Germinal center (tissue), 1 donor: ENCODE measurements around the gene RRAD.

ENCODE experiments used
- DNase-seq: peaks from one replicate; pipeline ENCODE4 v3.0.0; 2012; ENCODE audit warnings: mixed read lengths, low spot score

The RRAD gene

GRCh38 chr16:66881014-66881417, 44.3 kb downstream of the RRAD start:
- DNase-seq = no peak

DNA sequence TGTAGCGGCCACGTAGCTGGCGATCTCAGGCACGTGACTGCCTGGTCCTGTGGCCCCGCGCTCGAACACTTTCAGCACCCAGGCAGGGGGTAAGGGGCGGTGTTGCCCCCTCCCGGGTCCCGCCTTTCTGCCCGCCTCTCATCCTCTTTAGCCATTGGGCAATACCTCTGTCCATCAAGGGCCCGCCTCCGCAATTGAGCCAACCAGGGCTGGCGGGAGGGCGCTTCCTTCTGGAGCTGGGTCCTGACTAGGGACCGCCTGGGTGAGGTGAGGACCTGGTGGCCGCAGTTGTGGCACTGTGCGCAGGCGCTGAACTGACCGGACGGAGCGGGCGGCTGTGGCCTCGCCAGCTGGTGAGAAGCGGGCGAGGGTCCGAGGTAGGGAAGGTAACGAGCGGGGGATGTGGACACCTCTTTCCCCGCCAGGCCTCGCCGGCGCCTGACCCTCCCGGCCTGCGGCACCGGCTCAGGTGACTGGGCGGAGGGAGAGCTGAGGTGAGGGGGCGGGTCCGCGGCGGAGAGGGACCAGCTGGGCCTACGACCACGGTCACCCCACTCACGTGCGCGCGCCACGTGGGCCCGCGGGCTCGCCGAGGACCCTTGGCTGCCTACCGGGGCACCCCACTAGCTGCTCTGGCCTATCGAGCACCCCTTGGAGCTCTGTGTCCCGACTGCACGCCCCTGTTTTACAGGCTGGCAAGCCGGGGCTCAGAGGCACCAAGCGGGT, 44.9 kb downstream of the RRAD start, which contains the start of gene PDP2:
Gene PDP2, plus strand, starts transcription at position 228 of the 726 bp plus-strand sequence. CDS start 3,770 bp downstream, outside the sequence.
- peak; percentile 94 for DNase-seq

GRCh38 chr16:66878067-66878466, 47.3 kb downstream of the RRAD start:
- DNase-seq = no peak

DNA sequence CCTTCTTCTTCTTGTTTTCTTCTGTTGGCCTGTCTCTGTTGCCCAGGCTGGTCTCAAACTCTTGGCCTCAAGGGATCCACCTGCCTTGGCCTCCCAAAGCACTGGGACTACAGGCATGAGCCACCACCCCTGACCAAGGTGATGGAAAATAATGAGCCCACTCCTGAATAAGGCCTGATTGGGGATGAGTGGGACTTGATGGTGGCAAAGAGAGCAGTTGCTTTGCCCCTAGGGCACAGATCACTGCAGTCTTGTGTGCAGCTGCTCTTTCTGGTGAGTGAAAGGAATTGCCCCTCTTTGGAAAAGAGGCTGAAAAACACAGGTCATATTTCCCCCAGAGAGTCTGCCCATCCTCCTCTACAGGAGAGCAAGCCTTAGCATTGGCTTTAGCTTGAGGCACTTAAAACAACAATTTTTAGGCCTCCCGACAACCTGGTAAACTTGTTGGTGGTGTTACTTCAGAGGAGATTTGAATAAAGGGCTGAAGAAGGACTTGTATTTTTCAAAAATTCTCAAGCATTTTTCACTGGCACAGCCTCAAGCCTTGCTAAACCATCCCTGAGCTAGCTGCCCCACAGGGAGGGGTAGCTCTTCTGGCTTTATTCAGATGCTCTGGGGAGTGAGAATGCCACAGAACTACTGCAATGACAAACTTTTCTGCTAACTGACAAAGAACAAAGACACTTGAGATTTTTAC, 51.1 kb downstream of the RRAD start:
- no peak for DNase-seq

GRCh38 chr16:66873685-66874055, 51.7 kb downstream of the RRAD start:
- DNase-seq = no peak

DNA sequence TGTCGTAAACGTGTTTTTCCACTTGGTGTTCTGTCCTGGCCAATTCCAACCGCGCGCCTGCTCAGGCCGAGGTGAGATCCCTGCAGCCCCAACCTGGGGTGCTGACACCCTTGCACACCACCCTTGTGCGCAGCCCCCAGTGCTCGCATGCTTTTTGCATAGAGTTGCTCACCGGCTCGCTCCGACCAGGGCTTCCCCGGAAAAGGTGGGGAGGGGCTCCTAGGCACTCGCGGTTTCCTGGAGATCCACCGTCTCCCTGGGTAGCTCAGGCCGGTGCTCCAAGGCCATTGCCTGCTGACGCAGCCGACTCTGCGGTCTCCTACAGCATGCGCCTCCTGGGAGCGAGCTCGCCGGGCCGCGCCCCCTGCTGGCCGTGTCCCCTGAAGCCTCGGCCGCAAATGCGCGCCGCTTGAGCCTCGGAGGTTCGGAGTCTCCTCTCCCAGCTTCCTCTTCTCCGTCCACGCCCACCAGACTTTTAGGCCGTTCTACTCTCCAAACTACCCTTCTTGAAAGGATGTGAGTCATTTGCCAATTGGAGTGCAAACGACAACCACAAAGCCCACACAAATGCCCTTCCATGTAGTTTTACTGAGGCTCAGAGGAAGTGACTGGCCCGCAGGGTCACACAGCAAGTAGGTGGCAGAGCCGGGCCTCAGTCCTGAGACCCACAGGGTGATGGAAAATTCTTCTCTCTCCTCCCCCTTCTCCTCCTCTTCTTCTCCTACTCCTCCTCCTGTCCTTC, 52.2 kb downstream of the RRAD start:
- DNase-seq = peak; percentile 80

DNA sequence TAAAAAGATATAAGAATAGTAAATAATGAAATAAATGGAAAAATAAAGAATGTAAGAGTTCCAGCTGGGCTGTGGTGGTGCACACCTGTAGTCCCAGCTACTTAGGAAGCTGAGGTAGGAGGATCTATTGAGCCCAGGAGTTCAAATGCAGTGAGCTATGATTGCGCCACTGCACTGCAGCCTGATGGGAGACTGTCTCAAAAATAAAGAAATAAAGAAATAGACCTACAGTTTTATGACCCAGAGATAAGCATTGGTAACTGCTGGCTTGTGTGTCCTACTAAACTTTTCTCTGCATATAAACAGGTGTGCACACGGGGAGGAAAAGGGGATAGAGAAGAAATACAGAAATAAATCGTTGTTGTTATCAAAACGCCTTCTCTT, 52.8 kb downstream of the RRAD start:
- DNase-seq = no peak

DNA sequence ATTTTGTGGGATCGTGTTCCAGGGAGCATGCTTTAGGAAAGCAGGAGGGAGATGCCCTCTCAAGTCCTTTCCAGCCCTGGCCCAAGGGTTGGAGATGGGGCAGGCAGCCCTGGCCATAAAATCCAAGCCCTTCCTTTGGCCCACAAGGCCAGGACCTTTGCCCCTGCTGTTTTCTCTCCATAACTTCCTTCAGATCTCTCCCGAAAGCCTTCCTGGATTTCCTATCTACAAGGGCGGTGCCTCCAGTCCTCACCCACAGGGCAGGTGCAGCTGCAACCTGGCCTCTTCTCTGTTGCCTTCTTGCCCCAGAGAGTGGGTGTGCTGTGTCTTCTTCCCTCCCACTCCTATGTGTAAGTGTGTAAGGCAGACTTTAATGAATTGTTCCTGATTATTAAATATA, 53.5 kb downstream of the RRAD start:
- DNase-seq = no peak
